HG02571 (cell line): ENCODE measurements around the gene CMBL.
A peak's percentile ranks its signal among the peaks of the same experiment; 100 is the strongest.
"Not testable (repeated sequence)": the region's sequence is repeated elsewhere in the genome, so short reads cannot be mapped to it uniquely, and the experiment has no call there.

Source experiments
- ATAC-seq: cut with Tn5 transposase; IDR thresholded peaks from one replicate; pipeline ENCODE4 v1.9.1; 2021; ENCODE audit warnings: mild to moderate bottlenecking, moderate library complexity; ENCODE audit not compliant: unreplicated experiment

The CMBL gene

DNA sequence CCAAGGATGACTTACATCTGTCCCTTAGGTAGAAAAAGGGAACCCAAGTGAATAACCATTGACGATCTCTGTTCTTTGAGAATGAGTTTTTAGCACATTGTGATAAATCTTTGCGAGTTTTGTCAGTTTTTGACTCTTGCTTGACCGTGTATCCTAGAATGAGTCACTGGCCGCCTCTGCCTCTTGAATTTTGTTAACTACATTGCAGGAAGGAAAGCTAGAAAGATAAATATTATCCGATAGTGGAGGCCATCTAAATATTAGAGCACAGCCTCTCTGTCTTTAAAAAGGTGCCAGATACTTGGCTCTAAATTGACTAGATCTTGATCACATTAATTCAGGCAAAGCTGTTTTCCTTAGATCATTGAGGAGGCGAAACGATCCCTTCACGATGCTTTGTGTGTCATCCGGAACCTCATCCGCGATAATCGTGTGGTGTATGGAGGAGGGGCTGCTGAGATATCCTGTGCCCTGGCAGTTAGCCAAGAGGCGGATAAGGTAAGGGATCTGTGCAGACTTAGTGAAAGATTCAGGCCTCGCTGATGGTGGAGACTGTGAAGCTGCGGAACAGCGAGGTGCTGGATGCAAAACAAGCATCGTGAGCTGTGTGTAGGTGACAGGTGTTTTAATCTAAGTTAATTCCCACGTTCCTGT is 45.5 kb downstream of the CMBL start:
- no peak for ATAC-seq

DNA sequence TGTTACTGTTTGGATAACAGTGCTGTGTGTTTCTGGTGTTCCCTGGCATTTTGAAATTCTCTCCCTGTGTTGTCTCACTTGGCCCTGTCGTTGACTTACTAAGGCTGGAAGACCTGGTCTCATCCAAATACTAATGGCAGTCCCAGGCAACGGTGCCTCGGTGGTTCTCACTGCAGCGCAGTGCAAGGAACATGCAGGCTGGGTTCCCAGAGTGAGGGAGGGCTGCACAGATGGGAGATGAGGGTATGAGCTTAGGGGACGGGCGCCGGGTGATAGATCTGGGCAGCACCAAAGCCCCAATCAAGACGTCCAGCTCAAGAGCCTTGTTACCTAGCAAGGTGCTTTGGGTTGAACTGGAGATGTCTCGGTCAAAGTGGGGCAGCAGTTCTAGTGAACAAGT is 46.6 kb downstream of the CMBL start:
- no peak for ATAC-seq

DNA sequence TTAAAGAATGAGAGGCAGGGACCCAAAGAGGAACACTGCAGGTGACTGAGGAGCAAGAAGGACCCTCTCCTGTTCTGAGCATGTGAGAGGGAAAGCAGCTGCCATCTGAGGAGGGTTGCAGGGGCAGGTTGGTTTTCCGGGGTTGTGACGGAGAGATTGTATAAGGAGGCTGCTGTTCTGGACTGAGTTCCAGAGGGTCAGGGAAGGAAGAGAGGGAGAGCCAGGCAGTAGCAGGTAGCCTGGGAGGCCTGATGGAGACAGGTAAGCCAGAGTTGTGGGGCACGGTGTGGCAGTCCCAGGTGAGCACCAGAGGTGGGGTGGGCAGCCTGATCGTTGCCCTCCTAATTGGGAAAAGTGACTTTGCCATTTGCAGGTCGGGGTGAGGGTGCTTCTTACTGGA is 47.8 kb downstream of the CMBL start:
- no peak for ATAC-seq

DNA sequence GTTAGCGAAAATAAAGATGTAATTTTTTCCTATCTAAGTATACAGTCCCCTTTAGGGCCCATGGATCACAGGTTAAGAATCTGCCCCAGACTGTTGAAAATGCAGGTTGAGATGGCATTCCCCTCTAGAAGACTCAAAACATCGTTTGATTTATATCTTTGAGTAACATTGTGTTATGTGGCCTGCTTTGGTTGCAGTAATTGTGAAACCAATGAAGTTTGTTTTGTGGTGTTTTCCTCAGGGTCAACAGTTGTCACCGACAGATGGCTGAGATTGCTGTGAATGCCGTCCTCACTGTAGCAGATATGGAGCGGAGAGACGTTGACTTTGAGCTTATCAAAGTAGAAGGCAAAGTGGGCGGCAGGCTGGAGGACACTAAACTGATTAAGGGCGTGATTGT is 49.8 kb downstream of the CMBL start:
- ATAC-seq, result no peak

DNA sequence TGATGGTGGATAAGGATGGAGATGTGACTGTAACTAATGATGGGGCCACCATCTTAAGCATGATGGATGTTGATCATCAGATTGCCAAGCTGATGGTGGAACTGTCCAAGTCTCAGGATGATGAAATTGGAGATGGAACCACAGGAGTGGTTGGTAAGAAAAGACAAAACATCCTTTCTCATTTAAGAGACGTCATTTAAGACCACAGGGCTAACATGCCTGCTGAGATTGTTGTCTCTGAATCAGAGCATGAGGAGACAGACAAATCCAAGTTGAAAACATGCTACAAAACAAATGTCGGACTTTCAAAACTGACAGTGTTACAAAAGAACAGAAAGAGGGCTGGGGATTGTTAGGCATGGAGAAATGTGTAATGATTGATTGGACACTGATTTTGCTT is 53.0 kb downstream of the CMBL start:
- ATAC-seq, result no peak

DNA sequence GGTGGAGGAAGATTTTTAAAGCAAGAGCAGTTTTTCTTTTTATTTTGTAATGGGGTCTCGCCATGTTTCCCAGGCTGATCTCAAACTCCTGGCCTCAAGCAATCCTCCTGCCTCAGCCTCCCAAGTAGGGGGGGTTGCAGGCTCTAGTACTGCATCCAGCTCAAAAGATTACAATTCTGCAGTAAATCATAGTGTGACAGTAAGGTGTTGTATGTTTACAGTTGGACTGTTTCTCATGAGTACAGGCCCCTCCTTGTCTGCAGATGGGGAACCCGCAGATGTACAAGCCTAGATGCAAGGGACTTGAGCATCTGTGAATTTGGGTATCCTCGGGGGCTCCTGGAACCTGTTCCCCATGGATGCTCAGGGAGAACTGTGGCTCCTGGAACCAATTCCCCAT is 54.3 kb downstream of the CMBL start:
- no peak for ATAC-seq

DNA sequence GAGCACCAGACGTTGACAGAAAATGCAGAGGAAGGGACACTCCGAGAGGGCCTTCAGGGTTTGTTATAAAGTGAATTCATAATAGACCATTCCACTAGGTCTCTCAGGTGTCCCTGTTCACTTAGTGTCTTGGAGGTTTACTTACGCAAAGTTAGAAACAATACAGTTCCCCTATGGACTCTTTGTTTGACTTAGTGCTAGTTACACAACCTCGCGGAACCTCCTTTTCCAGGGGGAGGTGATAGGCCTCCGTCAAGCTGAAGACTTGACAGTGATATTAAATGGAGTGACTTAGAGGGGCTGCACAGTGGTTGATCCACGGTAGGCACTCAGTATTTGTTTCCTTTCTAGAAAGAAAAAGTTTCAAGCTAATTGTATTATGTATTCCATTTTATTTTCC is 56.3 kb downstream of the CMBL start:
- ATAC-seq, result no peak

DNA sequence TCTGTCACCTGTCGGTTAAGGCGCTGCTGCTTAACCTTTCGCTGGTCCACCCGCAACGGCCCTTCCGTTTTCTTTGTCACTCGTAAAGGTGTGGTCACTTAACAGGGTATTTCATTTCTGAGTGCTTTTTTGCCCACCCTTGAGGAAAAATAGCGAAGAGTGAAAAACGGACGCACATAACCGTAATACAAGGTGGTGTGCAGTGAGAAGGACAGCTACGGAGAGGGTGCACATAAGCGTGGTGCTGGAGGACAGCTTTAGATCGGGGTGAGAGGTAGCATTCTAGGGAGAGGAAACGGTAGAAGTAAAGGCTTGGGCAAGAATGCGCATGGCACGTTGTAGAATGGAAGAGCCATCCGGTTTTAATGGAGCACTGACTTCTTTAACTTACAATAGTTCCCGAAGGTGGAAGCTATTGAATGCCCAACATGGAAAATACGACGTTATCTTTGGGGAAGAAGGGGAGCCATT is 56.9 kb downstream of the CMBL start:
- ATAC-seq, result peak; percentile 5

DNA sequence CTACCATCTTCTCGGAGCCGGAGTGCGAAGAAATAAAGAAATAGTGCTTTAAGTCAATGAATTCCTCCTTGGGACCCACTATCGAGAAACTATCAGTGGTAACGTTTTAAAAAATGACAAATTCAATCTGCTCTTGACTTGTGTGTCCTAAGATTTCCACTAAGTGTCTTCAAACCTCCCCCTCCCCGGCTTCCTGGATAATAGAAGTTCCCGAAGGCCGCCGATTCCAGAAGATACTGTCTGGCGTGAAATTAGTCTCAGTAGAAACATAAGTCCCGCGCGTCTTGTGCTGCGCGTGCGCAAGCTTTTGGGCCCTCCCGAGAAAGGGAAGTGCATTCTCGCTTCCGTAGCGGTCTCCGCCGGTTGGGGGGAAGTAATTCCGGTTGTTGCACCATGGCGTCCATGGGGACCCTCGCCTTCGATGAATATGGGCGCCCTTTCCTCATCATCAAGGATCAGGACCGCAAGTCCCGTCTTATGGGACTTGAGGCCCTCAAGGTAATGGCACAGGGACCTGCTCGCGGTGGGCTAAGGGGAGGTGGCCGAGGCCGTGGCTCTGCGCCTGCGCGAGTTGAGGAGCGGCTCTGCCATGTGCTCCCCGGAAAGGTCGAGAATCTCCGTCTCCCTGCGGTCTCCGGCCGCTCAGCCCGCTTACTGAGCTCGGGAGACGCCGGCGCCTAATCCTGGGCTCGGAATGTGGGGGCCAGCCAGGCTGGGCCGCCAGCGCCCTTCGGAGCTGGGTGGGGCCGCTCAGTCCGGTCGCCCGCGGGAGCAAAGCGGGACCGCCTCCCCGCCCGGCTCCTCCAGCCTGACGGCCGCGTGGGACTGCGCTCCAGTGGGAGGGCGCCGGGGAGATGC is 57.5 kb downstream of the CMBL start, which contains the start of gene CCT5:
TSS of gene CCT5 (plus strand) at position 333 of the 858 bp plus-strand sequence. CDS start at position 394, 61 bp downstream.
- peak; percentile 77 for ATAC-seq

DNA sequence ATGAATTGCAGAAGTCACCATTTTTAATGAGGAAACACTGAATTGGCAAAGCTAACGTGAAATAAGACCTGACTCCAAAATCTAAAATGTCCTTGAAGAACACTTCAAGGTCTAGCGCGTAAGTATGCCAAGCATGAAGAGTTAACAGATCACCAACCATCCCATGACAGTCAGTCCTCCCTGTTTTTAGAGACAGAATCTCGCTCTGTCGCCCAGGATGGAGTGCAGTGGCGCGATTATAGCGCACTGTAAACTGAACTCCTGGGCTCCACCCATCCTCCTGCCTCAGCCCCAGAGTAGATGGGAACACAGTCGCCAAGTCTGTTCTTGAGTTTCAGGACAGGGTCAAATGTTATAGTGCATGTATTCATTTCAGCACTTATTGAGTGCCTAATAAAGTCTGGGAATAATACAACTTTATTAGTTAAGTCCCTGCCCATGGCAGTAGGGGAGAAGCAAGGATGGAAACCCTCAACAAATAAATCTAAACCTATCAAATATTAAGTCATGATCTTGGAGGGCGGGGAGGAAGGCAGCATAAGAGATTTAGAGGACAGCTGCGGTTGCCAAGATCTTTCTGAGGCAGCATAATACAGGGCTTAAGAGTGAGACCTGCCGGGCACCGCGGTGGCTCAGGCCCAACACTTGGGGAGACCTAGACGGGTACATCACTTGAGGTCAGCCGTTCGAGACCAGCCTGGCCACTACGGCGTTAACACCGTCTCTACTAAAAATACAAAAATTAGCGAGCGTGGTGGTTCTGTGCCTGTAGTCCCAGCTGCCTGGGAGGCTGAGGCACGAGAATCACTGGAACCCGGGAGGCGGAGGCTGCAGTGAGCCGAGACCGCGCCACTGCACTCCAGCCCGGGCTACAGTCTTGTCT is 59.1 kb downstream of the CMBL start:
- peak; percentile 2 for ATAC-seq

DNA sequence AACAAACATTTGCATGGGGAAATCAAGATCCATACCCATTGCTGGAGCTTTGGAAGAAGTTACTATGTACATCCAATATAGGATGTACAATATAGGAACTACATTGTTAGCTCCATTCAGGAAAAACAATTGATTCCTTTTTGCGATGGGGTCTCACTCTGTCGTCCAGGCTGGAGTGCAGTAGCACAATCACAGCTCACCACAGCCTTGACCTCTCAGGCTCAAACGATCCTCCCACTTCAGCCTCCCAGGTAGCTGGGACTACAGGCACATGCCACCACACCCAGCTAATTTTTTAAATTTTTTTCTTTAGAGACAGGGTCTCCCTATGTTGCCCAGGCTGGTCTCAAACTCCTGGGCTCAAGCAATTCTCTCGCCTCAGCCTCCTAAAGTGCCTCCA is 60.5 kb downstream of the CMBL start:
- ATAC-seq, result not testable (repeated sequence)

DNA sequence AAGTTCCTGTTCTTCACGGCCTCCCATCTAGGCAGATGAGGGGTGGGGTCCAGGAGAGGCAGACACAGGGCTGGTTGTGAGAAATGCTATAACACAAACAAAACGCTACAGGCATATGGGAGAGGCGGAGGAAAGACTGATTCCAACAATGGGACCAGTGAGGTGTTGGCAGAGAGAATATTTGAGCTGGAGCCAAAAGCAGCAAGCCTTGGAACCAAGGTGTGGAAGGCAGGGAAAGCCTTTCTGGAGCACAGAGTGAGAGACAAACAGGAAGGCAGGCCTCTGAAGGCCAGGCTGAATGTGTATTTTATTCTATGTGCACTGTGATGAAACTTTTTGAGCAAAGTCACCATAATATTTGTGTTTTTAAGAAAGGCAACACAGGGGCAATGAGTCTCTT is 60.9 kb downstream of the CMBL start:
- ATAC-seq, result no peak

DNA sequence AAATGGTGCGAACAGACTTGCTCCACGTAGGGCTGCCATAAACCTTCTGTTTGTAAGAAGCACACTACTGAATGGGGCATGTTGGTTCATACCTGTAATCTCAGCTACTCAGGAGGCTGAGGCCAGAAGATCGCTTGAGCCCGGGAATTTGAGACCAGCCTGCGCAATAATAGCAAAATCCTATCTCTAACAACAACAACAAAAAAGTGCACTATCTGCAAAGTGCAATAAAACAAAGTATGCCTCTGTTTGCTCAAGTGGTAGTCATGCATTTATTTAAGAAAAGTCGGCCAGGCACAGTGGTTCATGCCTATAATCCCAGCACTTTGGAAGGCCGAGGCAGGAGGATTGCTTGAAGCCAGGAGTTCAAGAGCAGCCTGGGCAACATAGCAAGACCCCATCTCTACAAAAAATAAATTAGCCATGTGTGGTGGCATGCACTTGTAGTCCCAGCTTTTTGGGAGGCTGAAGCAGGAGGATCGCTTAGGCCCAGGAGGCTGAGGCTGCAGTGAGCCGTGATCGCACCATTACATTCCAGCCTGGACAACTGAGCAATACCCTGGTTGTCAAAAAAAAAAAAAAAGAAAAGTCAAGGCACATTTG is 63.3 kb downstream of the CMBL start:
- ATAC-seq, result no peak

DNA sequence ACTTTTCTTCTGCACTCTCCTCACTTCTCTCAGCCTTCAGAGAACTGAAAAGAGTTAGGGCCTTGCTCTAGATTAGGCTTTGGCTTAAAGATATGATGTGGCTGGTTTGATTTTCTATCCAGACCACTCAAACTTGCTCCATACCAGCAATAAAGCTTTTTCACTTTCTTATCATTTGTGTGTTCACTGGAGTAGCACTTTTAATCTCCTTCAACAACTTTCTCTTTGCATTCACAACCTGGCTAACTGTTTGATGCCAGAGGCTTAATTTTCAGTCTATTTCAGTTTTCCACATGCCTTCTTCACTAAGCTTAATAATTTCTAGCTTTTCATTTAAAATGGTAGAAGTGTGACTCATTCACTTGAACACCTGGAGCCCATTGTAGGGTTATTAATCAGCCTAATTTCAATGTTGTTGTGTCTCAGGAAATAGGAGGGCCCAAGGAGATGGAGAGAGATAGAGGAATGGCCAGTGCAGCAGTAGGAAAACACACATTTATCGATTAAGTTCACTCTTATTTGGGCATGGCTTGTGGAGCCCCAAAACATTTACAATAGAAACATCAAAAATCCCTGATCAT is 64.0 kb downstream of the CMBL start:
- no peak for ATAC-seq

DNA sequence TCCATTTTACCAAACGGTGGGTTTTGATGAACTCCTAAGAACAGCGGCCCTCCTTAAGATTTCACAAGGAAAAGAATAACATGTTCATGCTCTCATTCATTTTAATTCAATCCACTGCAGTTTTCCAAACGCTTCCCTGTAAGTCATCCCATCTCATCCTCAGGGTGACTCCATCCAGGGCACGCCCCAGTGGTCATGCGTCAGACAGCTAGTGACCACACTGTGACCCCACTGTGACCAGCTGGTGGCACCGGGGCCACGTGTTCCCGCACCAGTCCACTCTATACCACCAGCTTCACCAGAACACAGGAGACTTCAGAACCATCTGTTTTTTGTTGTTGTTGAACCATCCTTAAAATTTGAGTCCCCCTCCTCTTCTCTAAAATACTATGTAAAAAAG is 72.4 kb downstream of the CMBL start:
- no peak for ATAC-seq

DNA sequence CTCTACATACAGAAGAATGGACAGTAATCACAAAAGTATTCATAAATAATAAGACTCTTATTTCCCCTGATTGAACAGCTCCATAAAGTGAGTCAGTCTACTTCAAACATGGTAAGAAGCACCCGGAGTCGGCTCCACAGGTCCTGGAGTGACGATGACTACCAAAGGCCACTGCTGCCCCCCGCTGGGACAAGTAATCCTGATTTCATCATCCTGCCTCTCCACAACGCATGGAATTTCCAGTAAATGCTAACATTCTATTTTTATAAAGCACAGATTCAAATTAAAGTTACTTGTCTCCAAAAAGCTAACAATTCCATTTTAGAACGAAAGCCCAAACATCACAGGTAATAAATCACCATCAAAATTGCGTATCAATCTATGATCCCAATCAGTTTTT is 74.2 kb downstream of the CMBL start:
- ATAC-seq, result no peak

DNA sequence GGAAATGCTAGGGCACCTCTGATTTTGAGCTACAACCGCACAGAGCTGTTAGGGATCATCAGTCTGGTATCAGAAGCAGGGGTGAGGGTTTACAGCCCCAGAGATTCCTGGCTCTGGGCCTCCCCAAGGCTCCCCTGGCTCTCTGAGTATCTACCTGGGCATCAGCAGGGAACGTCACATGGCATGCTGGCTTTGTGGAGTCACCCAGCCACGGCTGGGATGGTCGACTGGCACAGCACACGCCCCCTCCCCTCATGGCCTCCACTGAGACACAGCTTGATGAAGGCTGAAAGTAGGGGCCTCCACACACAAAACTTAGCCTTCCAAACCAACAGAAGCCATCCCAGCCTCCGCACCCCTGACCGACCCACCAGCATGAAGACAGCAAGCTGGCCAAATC is 74.7 kb downstream of the CMBL start:
- ATAC-seq, result no peak

DNA sequence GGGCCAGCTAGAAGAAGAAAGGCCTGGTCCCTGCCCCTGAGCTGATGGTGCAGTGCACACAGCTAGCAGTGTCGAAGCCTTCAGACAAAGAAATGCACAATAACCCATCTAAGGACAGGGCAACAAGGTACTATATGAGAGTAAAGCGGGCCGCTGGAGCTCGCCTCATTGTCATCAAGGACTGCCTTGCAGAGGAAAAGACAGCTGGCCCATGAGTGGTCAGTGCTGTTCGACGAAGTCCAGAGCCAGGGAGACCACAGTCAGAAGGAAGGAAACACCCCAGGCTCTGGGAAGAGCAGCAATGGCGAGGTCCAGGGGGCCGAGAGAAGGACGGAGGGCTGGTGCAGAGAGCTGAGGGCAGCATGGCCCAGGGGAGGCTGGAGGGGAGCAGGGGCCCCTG is 75.3 kb downstream of the CMBL start:
- ATAC-seq, result no peak

DNA sequence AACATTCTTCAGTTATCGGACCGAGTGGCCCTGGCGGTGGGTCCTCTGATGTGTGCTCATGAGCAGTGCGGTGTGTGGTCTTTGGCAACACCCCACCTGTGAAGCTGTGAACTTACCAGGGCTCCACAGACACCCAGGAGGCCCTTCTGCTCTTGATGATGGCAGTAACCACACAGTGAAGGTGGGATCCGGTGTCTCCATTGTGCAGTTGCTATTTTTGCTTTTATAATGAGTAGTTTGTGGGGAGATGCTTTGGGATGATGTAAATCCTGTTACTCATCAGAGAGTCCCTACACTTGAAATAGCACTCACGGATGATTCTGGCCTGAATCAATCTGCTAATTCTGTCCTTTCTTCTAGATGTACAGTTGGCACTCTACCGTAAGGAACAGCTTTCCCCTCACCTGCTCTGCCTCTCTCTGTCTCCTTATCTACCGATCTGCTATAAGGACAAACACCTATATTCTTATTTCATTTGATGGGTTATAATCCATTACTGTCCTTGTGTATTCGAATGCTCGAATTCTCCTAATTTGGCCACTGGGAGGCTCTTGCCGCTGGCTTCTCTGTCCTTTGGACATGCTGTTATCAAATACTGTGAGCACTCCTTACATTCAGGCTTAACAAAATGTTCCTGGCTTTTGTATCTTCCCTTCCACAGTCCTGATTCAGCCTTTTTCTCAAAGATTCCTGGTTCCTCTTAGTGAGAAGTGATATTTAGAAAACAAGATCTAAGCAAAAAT is 78.2 kb downstream of the CMBL start:
- no peak for ATAC-seq

DNA sequence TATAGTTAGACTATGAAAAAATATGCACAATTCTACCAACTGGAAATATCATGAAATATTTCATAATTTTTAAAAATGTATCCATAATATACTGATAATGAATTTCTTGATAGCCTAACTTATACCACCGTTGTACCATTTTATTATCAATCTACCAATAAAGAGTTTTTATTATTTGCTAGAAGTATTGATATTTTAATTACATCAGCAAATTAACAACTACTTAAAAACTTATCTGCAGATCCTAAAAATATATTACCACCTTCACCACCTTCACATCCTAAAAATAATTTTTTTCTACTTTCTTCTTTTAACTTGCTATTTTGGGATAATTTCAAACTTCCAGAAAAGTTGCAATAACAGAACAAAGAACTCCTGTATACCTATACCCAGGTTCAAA is 79.4 kb downstream of the CMBL start:
- ATAC-seq, result no peak
